ENCODE measurements around the gene BMS1. TPM values are rescaled to one million over a fixed set of nuclear protein-coding genes. Genes with fewer than 3 reads are reported as not detected.

Gene BMS1
- total and polyA plus RNA-seq, 2 of the 13 experiments (the other 11 are each of a cell fraction or from before 2014, with no cell fraction given) = 3.9 to 25.2 TPM

DNA sequence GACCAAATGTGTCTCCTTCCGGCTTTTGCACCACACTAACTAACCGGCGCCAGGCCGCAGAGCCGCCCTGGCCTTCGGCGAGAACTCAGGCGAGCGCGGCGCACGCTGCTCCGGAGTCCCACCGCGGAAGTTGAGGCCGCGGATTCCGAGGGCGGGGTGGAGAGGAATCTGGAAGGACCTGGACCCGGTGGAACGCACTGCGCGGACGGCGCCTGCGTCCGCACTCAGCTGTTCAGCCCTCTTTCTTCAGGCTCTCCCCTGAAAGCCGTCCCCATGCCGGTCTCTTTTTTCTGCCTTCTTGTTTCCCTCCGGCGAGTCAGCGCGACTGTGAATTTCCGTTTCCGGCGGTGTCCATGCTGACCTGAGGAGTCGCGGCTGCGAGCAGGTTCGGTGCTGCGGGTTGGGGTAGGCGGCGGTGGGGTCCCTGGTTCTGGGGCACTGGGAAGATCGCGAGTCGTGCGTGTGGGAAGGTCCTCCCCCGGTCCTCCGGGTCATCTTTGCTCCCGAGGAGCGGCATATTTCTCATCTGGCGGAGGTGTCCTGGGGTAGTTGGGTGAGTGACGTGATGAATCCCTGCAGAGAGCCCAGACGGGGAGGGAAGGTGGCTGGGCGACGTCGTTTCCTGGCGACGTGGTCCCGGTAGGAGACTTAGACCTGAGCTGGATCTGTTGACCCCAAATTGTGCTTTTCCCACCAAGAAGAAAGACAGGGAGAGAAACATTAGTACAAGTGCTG, at the start of gene BMS1 (continued):
- TF ChIP-seq, protein P1, sequence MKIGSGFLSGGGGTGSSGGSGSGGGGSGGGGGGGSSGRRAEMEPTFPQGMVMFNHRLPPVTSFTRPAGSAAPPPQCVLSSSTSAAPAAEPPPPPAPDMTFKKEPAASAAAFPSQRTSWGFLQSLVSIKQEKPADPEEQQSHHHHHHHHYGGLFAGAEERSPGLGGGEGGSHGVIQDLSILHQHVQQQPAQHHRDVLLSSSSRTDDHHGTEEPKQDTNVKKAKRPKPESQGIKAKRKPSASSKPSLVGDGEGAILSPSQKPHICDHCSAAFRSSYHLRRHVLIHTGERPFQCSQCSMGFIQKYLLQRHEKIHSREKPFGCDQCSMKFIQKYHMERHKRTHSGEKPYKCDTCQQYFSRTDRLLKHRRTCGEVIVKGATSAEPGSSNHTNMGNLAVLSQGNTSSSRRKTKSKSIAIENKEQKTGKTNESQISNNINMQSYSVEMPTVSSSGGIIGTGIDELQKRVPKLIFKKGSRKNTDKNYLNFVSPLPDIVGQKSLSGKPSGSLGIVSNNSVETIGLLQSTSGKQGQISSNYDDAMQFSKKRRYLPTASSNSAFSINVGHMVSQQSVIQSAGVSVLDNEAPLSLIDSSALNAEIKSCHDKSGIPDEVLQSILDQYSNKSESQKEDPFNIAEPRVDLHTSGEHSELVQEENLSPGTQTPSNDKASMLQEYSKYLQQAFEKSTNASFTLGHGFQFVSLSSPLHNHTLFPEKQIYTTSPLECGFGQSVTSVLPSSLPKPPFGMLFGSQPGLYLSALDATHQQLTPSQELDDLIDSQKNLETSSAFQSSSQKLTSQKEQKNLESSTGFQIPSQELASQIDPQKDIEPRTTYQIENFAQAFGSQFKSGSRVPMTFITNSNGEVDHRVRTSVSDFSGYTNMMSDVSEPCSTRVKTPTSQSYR (CRISPR knock-in tag; IDR thresholded peaks at IDR 0.05; ENCODE audit: borderline replicate concordance) = peak; percentile 53; the same call in 1 of the 2 replicates
- TF ChIP-seq ZNF788 (CRISPR knock-in tag; IDR thresholded peaks at IDR 0.05; ENCODE audit: borderline replicate concordance) (peak; percentile 86), SATB2 (CRISPR knock-in tag; IDR thresholded peaks at IDR 0.05) (peak; percentile 81; the same call in 1 of the 2 replicates), SP1 (IDR thresholded peaks at IDR 0.05) (no peak), SP1 (CRISPR knock-in tag; IDR thresholded peaks at IDR 0.05) (peak; percentile 84), NFYC (CRISPR knock-in tag; IDR thresholded peaks at IDR 0.05) (peak; percentile 54; the same call in 1 of the 2 replicates), FOXA1 (IDR thresholded peaks at IDR 0.05) (no peak), FOXA1 (CRISPR knock-in tag; IDR thresholded peaks at IDR 0.05) (peak; percentile 45), ZFP82 (CRISPR knock-in tag; IDR thresholded peaks at IDR 0.05; ENCODE audit: borderline replicate concordance) (peak; percentile 90; the same call in 1 of the 2 replicates), ZKSCAN5 (CRISPR knock-in tag; IDR thresholded peaks at IDR 0.05) (0 out of 2 replicates have a peak, but pooled peaks have one; percentile 68), ZNF7 (CRISPR knock-in tag; IDR thresholded peaks at IDR 0.05) (0 out of 2 replicates have a peak, but pooled peaks have one; percentile 18), PPARG (CRISPR knock-in tag; conservative IDR thresholded peaks at IDR 0.05) (peak; percentile 29; the same call in 1 of the 2 replicates)
- TF ChIP-seq, protein P2, sequence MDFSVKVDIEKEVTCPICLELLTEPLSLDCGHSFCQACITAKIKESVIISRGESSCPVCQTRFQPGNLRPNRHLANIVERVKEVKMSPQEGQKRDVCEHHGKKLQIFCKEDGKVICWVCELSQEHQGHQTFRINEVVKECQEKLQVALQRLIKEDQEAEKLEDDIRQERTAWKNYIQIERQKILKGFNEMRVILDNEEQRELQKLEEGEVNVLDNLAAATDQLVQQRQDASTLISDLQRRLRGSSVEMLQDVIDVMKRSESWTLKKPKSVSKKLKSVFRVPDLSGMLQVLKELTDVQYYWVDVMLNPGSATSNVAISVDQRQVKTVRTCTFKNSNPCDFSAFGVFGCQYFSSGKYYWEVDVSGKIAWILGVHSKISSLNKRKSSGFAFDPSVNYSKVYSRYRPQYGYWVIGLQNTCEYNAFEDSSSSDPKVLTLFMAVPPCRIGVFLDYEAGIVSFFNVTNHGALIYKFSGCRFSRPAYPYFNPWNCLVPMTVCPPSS (IDR thresholded peaks at IDR 0.05) = no peak
- TF ChIP-seq, protein P3, sequence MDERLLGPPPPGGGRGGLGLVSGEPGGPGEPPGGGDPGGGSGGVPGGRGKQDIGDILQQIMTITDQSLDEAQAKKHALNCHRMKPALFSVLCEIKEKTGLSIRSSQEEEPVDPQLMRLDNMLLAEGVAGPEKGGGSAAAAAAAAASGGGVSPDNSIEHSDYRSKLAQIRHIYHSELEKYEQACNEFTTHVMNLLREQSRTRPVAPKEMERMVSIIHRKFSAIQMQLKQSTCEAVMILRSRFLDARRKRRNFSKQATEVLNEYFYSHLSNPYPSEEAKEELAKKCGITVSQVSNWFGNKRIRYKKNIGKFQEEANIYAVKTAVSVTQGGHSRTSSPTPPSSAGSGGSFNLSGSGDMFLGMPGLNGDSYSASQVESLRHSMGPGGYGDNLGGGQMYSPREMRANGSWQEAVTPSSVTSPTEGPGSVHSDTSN (CRISPR knock-in tag; IDR thresholded peaks at IDR 0.05) = no peak
- TF ChIP-seq, protein P4, sequence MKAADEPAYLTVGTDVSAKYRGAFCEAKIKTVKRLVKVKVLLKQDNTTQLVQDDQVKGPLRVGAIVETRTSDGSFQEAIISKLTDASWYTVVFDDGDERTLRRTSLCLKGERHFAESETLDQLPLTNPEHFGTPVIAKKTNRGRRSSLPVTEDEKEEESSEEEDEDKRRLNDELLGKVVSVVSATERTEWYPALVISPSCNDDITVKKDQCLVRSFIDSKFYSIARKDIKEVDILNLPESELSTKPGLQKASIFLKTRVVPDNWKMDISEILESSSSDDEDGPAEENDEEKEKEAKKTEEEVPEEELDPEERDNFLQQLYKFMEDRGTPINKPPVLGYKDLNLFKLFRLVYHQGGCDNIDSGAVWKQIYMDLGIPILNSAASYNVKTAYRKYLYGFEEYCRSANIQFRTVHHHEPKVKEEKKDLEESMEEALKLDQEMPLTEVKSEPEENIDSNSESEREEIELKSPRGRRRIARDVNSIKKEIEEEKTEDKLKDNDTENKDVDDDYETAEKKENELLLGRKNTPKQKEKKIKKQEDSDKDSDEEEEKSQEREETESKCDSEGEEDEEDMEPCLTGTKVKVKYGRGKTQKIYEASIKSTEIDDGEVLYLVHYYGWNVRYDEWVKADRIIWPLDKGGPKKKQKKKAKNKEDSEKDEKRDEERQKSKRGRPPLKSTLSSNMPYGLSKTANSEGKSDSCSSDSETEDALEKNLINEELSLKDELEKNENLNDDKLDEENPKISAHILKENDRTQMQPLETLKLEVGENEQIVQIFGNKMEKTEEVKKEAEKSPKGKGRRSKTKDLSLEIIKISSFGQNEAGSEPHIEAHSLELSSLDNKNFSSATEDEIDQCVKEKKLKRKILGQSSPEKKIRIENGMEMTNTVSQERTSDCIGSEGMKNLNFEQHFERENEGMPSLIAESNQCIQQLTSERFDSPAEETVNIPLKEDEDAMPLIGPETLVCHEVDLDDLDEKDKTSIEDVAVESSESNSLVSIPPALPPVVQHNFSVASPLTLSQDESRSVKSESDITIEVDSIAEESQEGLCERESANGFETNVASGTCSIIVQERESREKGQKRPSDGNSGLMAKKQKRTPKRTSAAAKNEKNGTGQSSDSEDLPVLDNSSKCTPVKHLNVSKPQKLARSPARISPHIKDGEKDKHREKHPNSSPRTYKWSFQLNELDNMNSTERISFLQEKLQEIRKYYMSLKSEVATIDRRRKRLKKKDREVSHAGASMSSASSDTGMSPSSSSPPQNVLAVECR (CRISPR knock-in tag; IDR thresholded peaks at IDR 0.05; ENCODE audit: borderline replicate concordance) = peak; percentile 96
- TF ChIP-seq, protein P5, sequence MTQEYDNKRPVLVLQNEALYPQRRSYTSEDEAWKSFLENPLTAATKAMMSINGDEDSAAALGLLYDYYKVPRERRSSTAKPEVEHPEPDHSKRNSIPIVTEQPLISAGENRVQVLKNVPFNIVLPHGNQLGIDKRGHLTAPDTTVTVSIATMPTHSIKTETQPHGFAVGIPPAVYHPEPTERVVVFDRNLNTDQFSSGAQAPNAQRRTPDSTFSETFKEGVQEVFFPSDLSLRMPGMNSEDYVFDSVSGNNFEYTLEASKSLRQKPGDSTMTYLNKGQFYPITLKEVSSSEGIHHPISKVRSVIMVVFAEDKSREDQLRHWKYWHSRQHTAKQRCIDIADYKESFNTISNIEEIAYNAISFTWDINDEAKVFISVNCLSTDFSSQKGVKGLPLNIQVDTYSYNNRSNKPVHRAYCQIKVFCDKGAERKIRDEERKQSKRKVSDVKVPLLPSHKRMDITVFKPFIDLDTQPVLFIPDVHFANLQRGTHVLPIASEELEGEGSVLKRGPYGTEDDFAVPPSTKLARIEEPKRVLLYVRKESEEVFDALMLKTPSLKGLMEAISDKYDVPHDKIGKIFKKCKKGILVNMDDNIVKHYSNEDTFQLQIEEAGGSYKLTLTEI (CRISPR knock-in tag; conservative IDR thresholded peaks at IDR 0.05) = no peak
- TF ChIP-seq, protein P6, sequence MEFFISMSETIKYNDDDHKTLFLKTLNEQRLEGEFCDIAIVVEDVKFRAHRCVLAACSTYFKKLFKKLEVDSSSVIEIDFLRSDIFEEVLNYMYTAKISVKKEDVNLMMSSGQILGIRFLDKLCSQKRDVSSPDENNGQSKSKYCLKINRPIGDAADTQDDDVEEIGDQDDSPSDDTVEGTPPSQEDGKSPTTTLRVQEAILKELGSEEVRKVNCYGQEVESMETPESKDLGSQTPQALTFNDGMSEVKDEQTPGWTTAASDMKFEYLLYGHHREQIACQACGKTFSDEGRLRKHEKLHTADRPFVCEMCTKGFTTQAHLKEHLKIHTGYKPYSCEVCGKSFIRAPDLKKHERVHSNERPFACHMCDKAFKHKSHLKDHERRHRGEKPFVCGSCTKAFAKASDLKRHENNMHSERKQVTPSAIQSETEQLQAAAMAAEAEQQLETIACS (CRISPR knock-in tag; IDR thresholded peaks at IDR 0.05) = peak; percentile 45; the same call in 1 of the 2 replicates
